HuH-7.5 (cell line): ENCODE results near the gene LRRC17.

ENCODE experiments used
- DNase-seq: peaks from one replicate; pipeline ENCODE4 v3.0.0; 2011; ENCODE audit warnings: low spot score

LRRC17 gene

GRCh38 chr7:102912742-102913141, at the start of gene LRRC17:
Gene LRRC17 (plus strand): TSS chr7:102913000. CDS start chr7:102933914, 20,914 bp downstream.
- no peak for DNase-seq

GRCh38 chr7:102864958-102865357, 47.8 kb upstream of the LRRC17 start:
- no peak for DNase-seq

- no peak for DNase-seq
Measured at GRCh38 chr7:102866535-102867215, 46.1 kb upstream of the LRRC17 start.

GRCh38 chr7:102869195-102869594, 43.6 kb upstream of the LRRC17 start:
- DNase-seq = no peak

GRCh38 chr7:102872460-102872859, 40.3 kb upstream of the LRRC17 start:
- no peak for DNase-seq

GRCh38 chr7:102873470-102874165, 39.2 kb upstream of the LRRC17 start:
- DNase-seq = no peak

GRCh38 chr7:102874166-102874829, 38.5 kb upstream of the LRRC17 start:
- no peak for DNase-seq

GRCh38 chr7:102874966-102875365, 37.8 kb upstream of the LRRC17 start:
- no peak for DNase-seq

- DNase-seq = no peak
Measured at GRCh38 chr7:102875700-102876295, 37.0 kb upstream of the LRRC17 start.

- no peak for DNase-seq
Measured at GRCh38 chr7:102883098-102883860, 29.5 kb upstream of the LRRC17 start.

GRCh38 chr7:102888561-102889233, 24.1 kb upstream of the LRRC17 start:
- no peak for DNase-seq

GRCh38 chr7:102889851-102890250, 22.9 kb upstream of the LRRC17 start:
- no peak for DNase-seq

GRCh38 chr7:102890292-102890970, 22.4 kb upstream of the LRRC17 start:
- no peak for DNase-seq

GRCh38 chr7:102890971-102891692, 21.7 kb upstream of the LRRC17 start:
- DNase-seq = no peak

GRCh38 chr7:102891693-102892261, 21.0 kb upstream of the LRRC17 start:
- no peak for DNase-seq

GRCh38 chr7:102892631-102893278, 20.0 kb upstream of the LRRC17 start:
- no peak for DNase-seq

- no peak for DNase-seq
Measured at GRCh38 chr7:102895602-102896001, 17.2 kb upstream of the LRRC17 start.

- DNase-seq = no peak
Measured at GRCh38 chr7:102896585-102896984, 16.2 kb upstream of the LRRC17 start.

GRCh38 chr7:102897211-102897631, 15.6 kb upstream of the LRRC17 start:
- no peak for DNase-seq
